Endometrium (tissue), 2 donors: Measurements from ENCODE around the gene ARID3B.
"Not testable (repeated sequence)": the region's sequence is repeated elsewhere in the genome, so short reads cannot be mapped to it uniquely, and the experiment has no call there.

Experiments
- FAIRE-seq: peaks from 2 replicates; lab custom pipeline; 2012; peaks lifted over from hg19 to GRCh38; lab: Jason Lieb, UNC
- donor health status: control.
- donor health status: control.

The ARID3B gene

DNA sequence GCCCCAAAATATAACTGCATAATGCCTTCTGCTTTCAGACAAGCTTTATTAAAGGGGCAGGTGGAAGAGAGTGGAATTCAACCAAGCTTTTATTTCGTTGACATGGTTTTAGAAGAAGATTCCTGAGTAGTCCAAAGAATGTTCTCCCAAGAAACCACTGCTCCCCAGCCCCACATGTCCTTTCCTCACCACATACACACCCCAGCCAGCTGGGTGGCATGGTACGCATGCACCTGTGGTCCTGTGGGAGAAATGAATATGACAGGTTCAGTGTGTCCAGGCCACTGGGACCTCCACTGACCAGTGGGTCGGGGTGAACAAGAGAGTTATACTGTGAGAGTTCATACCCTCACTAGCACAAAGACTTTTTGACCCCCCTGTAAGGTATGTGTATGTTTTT lies 30.2 kb downstream of the ARID3B start:
- FAIRE-seq, result no peak

DNA sequence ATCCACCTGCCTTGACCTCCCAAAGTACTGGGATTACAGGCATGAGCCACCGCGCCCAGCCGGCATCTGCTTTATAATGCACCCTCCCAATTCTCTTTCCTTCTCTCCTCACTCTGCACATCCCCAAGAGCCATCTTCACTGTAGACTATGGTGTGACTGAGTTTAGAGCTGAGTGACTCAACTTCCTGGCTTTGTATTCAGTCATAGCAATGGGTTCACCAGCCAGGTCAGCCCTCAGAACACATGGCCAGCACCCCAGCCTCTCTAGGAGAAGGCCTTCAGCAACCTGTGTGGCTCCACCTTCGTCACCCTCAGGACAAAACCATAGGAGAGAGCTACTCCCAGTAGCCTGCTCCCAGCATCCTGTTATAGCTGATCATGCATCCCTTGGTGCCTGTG lies 33.0 kb downstream of the ARID3B start:
- no peak for FAIRE-seq

DNA sequence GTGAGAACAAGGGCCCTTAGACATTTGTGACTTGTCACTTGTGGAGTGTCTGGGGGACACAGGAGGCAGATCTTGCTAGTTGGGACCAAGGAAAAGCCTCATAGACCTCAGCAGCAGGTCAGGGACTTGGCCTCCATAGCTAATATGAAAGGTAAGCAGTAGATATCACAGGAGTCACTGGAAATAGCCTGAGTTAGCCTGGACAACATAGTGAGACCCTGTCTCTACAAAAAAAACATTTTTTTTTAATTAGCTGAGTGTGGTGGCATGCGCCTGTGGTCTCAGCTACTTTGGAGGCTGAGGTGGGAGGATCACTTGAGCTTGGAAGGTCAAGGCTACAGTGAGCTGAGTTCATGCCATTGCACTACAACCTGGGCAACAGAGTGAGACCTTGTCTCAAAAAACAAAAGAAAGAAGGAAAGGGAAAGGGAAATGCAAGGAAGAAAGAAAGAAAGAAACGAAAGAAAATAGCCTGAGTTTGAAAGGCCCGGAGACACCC lies 37.5 kb downstream of the ARID3B start:
- no peak for FAIRE-seq

DNA sequence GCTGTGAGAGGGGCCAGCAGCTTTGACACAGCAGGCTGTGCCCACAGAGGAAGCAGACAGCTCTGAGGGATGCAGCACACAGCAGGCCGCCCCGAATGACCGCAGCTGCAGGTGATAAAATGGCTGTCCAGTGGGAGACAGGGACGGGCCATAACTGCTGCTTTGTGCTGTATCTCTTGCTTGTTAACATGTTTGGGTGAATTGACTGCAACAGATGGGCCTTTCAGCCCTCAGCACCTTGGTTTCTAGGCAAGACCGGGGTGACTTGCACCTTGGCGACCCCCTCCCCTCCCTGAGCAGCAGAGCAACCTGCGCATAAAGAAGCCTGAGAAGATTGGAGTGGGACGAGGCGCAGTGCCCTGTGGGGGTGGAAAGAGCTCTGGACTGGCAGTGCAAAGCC lies 38.0 kb downstream of the ARID3B start:
- no peak for FAIRE-seq

DNA sequence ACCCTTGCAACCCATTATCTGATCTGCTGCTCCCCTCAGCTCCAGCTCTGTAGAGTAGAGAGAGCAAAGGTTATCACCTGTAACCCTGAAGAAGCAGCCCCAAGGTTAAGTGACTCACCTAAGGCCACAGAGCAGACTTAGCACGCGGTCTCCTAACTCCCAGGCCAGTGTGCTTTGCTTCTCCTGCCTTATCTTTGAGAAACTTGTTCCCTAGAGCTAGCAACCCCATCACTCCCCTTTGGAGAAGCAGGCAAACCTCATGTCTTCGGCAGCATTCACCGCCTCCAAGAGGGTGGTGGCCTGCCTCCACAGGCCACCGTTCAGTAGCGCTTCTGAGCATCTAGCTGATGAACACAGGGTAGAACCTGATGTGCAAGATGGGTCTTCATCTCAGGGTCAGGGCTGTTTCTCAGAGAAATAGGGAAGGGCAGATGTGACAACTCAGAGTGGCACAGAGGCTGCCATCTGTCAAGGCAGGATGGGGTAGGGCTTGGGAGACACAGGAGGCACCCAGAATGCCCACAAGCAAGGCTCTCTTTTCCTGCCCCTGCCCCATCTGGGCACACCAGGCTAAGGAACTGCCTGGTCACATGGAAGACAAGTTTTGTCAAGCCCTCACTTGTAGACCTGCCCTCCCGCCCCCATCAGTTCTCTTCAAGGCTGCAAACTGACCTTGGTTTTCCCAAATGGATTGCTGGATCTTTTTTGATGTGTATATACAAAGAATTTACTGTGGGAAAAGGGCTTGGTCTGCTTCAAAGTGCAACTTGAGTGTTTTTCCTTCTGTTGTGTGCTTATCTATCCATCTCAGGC lies 39.7 kb downstream of the ARID3B start:
- FAIRE-seq, result no peak

DNA sequence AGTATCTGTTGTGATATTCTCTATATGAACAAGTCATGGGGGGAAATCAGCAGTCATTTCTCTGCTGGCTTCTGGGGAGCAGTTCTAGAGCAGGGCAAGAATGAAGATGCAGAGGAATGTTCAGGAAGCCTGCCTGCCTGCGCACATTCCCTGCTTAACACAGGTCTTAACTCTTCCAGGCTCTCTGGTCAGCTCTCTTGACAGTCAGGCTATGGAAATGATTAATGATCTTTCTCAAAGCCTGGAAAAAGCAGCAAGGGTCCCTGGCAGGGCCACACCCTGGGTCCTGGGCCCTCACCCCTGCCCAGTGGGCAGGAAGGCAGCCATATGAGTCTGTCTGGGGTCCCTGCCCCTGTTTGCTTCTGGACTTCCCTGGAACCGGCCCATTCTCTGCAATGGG lies 43.2 kb downstream of the ARID3B start:
- no peak for FAIRE-seq

DNA sequence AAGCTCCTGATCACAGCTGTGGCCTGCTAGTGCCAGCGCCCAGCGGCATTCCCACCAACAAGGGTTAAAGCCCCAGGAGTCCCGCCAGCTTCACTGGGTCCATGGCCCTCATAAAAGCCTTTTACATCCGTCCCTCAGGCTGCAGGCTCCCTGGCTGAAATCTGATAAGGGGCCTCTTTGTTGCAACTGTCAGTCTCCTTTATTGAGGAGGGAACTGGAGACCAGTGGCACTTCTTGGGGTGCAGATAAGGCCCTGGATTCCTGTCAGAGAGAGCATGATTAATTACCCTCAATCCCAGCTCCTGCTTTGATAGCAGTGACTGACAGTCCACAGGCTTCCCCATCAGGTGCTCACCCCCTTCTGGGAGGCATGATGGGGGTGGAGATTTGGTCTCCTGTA lies 43.8 kb downstream of the ARID3B start:
- FAIRE-seq, result no peak

DNA sequence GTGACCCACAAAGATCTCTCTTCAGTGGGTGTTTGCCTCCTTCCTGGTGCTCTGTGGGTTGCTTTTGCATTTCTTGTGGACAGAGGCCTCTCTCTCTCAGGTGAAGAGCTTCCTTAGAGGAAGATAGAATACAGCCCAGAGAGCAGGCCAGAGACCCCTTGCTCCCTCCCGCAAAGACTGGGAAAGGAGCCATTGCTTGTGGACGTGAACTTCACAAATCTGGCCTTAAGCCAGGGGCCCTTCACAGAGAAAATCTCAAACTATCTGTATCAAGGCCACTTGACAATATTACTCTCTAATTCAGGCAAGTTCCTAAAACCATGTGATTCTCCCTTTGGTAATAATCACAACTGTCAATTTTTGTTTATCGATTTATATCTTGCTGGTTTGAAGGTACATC lies 44.2 kb downstream of the ARID3B start:
- FAIRE-seq, result no peak

DNA sequence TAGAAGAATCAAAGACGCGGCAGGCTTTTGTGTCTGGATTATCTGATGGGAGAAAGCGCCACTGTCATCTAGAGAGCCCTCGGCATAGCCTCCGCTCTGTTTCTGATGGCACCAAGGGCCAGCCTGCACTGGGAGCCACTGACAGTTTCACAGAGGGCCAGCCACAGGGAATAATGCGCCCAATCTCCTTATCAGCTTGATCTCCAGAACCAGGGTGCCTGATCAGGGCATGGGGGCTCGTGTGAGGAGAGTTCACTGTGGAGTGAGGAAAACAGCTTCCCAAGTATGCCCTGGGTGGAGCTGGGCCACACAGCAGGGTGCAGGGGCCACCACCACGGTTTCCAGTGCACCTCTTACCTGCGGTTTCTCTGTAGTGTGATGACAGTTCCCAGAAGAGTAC lies 44.8 kb downstream of the ARID3B start:
- FAIRE-seq, result no peak

DNA sequence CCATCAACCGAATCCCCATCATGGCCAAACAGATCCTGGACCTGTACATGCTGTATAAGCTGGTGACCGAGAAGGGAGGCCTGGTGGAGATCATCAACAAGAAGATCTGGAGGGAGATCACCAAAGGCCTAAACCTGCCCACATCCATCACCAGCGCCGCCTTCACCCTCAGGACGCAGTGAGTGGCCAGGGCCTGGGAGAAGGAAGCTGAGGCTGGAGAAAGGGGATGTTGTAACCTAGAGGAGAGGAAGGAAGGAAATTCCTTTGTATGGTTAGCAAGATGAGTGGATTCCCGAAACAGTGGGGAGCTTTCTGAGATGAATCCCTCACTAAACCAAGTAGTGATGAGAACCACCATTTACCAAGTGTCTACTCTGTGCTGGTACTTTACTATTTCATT lies 48.8 kb downstream of the ARID3B start:
- no peak for FAIRE-seq

DNA sequence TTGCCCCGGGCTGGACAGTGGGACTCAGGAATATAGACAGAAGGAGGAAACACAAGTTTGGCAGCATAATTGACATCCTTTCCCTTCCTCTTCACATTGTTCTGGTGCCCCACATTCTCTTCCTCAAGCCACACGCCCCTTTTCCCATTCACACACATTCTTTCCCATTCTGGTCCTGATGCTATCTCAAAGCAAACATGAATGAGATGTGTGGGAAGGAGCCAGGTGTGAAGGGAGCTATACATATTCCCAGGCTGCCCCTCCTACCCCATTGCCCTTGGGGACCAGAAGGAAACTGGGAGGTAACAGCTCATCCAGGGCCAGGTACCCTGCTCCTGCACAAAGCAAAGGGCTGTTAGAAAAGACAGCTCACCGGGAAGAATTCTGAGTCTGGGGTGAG lies 51.2 kb downstream of the ARID3B start:
- FAIRE-seq, result no peak

DNA sequence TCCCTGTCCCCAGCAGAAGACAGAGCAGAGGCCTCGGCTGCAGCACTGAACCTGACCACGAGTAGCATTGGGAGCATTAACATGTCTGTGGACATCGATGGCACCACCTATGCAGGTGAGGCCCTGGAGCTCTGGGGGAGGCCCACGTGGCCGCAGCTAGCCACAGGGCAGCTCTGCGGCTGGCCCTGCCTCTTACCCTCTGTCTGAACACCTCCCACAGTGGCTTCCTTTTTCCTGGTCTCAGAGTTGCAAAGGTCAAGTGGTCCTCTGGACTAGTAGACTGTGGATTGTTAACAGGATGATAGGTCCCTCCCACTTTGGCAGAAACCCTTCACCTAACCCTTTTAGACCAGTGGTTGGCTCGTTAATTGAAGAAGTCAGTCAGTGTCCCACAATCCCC lies 52.1 kb downstream of the ARID3B start:
- FAIRE-seq, result no peak

DNA sequence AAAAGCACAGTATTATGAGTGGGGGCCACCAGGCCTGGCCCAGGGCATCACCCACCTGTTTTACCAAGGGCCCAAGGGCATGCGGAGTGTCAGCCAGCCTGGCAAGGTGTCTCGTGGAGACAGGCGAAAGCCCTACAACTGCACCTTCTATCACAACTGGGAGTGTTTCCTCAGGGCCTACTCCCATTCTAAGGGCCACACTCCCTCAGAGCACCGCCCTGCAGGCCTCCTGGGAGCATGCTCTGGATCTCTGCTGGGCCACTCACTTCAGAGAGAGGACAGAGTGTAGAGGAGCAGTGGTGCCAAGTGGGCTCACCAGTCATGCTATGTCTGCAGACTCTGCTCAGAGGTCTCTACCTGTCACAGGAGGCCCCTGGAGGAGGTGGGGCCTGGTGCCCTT lies 53.4 kb downstream of the ARID3B start:
- FAIRE-seq, result no peak

DNA sequence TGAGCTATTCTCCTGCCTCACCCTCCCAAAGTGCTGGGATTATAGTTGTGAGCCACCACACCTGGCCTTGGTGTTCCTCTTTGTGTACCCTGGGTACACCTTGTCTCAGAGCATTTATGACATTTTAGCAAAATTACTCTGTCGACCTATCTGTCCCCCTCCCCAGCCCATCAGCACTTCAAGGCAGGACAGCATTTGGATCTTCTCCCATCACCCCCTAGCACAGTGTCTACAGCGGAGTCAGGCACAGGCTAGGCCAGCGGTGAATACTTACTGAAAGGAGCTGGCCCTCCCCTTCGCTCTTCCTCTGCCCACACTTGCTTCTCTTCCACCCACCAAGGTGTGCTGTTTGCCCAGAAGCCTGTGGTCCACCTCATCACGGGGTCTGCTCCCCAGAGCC lies 54.3 kb downstream of the ARID3B start:
- FAIRE-seq, result no peak

DNA sequence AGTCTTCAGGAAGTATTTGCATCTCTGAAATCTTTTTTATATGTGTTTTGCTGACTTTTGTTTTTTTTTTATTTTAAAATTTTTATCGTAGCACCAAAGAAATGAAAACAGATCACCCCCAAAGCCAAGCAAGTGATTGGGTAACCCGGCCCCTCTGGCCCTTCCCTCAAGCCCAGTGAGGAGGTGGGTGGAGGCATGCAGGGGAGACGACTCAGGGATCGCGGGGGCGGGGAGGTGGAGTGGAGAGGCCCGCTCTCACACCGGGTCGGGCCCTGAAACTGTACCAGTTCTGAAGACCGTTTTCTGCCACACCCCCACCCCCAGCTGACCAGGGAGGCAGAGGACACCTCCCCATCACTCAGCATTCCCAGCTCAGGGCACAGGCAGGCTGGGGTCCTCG lies 55.7 kb downstream of the ARID3B start:
- FAIRE-seq, result not testable (repeated sequence)

DNA sequence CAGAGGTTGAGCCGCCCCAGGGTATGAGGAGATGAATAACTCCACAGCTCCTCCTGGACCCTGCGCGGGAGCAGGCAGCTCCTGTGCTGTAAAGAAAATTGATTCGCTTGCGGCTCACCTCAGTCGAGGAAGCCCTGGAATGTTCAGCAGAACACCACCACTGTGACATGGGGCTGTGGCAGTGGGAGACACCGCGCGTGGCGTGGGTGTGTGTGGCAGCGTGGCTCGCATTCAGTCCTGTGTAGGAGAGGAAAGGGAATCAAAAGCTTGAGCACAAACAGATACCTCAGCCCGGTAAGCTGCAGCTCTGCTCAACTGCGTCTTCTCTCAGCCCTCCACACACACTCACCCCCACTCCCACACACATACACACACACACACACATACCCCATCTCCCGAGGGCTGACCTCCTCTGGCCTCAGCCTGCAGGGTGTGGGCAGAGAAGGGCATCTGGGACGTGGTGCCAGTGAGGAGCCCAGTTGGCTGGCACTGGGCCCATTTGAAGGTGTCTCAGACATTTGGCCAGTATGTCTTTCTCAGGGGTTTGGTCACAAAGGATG lies 56.2 kb downstream of the ARID3B start:
- not testable (repeated sequence) for FAIRE-seq

DNA sequence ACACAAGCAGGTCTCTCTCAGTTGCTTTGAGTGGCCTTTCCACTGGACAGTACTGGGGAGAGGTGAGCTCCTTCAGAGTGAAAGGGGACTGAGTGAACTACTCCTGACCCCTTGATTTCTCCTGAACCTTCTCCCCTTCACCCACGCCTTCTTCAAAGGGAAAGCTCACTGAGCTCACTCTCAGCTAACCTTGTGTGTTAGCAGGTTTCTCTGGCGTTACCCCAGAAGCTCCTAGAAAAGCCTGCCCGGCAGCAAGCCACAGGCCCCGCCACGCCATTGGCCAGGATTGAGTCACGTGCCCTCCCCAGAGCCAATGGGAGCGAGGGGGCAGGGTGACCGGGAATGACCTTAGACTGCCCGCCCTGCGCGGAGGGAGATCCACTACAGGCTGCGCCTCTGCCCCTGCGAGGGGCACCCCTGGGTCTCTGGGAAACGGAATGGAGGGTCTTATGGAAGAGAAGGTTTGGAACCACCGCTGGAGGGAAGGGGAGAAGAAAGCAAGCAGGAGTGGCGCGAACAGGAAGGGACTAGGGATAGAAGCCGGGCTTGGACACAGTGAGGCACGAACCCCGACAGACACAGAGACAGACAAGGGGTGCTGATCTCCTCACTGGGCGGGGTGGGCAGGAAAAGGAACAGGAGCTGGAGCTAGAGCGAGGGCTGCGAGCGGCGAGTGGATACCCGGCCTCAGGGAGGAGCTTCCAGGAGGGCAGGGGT lies 57.3 kb downstream of the ARID3B start:
- FAIRE-seq, result peak; percentile 63

DNA sequence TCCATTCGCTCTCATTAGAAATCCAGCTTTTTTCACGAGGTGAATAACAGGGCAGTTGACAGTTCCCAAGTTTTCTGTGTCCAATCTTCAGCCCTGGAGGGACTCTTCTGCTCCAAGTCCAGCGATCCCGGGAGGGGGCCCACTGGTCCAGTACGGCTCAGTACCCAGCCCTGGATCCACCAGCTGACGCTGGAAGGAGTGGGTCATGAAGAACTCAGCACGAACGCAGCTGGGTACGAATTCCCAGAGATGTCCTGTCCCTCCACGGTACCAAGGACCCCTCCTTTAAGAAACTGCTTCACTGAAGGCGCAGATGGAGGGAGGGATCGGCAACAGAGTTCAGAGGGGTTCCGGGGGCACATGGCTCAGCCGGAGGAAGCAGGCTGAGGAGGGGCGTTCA lies 58.1 kb downstream of the ARID3B start:
- no peak for FAIRE-seq

DNA sequence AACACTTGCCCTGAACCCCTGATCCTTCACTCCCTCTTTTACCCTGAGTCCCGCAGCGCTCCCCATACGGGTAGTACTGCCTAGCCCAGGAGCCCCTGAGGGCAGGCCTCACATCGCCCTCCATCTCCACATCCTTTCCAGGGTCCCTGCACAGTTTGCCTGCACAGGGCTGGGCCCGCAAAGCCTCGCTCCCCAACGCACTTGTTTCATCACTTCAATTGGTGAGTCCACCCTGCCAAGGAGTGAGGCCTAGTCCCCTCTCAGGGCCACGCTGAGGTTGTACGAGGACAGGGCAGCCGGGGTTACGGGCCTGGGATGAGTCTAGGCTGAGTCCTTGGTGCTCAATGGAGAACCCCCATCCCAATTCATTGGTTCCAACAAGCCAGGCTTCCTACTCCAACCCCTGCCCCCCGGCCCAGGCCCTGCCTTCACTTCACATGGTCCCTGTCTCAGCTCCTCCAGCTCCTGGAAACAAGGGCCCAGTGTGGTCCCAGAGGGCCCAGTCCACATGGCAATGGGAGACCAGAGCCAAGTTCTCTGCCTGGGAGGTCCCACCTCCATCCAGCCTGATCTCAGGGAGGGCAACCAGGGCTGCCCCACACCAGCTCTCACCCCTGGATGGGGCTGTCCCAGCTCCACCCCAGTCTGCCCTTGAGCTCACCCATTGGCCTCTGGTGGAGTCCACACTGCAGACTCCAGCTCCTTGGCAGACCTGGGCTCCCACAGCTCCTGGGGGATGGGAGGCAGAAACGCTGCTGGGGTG lies 62.2 kb downstream of the ARID3B start:
- no peak for FAIRE-seq

DNA sequence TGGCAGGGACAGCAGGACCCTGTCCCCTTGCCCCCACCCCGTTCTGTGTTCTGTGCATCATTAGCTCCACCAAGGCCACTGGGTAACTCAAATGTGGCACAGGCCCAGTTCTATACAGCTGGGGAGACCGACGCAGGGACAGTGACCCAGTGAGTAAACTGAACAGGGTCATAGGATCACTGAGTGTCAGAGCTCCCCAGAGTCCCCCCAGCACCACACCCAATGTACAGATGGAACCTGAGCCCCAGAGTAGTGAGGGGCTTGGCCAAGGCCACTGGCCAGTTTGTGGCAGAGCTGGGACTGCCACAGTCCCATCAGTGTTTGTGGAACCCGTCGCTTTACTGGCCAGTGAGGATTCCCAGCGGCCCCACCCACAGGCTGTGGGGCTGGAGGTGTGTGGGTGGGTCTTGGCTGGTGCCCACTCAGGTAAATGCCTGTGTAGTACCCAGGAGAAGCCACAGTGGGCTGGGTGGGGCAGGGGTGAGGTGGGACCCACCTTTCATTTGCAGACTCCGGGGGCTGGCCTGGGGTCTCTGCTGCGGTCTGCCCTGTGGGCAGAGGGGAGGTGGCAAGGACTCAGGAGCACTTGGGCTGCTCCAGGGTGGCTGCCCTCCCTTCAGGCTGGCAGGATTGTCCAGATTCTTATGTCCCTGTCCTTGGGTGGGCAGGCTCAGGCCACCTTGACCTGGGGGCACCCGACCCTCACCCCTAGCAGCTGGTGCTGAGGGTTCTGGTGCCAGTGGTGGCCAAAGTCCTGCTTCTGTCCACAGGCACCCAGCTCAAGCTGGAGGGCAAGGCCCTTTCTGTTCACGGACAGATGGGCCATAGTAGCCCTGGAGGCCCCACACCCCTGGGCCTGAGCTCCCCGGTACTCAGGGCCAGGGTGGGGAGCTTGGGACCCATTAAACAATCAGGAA lies 63.0 kb downstream of the ARID3B start:
- FAIRE-seq, result no peak

DNA sequence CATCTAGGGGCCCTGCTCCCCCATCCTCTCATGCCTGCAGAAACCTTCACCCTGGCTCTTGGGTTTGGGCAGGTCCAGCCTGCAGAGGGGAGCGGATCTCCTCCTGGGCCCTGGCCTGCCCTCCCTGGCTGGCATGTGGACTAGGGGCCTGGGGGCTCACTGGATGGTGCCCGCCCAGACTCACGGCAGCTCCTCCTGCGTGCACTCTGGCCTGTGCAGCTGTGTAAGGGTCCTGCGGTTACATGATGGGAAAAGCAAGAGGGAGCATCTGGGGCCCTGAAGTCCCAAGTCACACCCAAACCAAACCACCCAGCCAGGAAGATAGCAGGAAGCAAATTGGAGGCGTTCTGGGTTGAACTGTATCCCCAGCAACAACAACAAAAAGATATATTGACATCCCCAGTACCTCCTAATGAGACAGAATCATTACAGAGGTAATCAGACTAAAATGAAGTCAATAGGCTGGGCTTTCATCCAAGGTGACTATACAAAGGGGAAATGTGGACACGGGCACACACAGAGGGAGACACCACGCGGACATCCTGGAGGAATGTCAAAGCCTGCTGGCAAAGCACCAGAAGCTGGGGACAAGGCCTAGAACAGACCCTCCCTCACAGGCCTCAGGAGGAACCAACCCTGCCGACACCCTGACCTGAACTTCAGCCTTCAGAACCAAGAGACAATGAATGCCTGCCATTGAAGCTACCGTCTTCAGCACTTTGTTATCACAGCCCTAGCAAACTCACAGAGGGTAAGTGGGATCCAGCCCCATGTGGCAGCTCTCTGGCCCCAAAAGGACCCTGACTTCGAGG lies 64.2 kb downstream of the ARID3B start:
- no peak for FAIRE-seq
